Activated CD4-positive, alpha-beta T cell treated with anti-CD3 and anti-CD28 coated beads for 36 hours (primary cell): Measurements from ENCODE around the gene TMEM225B. TPM values are rescaled to one million over a fixed set of nuclear protein-coding genes. Genes with fewer than 3 reads are reported as not detected.
A peak's percentile ranks its signal among the peaks of the same experiment; 100 is the strongest.

ENCODE experiments used
- ATAC-seq: fragments of 200-7000 bp; cut with Tn5 transposase; one replicate; pipeline ENCODE4 v1.10.0; 2021; ENCODE audit warnings: mild to moderate bottlenecking, moderate library complexity
- CTCF ChIA-PET: fragments of 350-600 bp; sonication (Branson Sonifier 250); formaldehyde crosslinking; loops from one replicate; lab custom pipeline; 2021; ENCODE audit warnings: antibody characterized with exemption; lab: Charles Lee
- POLR2A ChIA-PET: fragments of 350-600 bp; sonication (Branson Sonifier 250); formaldehyde crosslinking; loops from one replicate; lab custom pipeline; 2021; ENCODE audit warnings: antibody characterized with exemption, inconsistent platforms; lab: Charles Lee
- DNase-seq: peaks from one replicate; pipeline ENCODE4 v3.0.0-alpha.2; 2020
- H3K27ac Mint-ChIP-seq: one replicate; pipeline ENCODE4 v1.8.0; 2021; ENCODE audit warnings: mixed read lengths
- H3K27me3 Mint-ChIP-seq: one replicate; pipeline ENCODE4 v1.8.0; 2021; ENCODE audit warnings: mixed read lengths
- H3K36me3 Mint-ChIP-seq: one replicate; pipeline ENCODE4 v1.8.0; 2021; ENCODE audit warnings: low read depth, mixed read lengths
- H3K4me1 Mint-ChIP-seq: one replicate; pipeline ENCODE4 v1.8.0; 2021; ENCODE audit warnings: mixed read lengths
- H3K4me3 Mint-ChIP-seq: one replicate; pipeline ENCODE4 v1.8.0; 2021; ENCODE audit warnings: mild to moderate bottlenecking, moderate library complexity, mixed read lengths
- H3K9me3 Mint-ChIP-seq: one replicate; pipeline ENCODE4 v1.8.0; 2021; ENCODE audit warnings: low read depth, mixed read lengths
- intact Hi-C, 2 experiments: fragments of 100-400 bp; cut with DNase I in 1 of 2; cut with micrococcal nuclease in 1 of 2; formaldehyde crosslinking; loops; one replicate each; pipeline versions ENCODE4 v1.14.2 to v1.15.1; 2022 to 2024; cut with DNase I, micrococcal nuclease
- total RNA-seq, 2 experiments: library from RNA; stranded (reverse); gene quantifications; one replicate each; pipeline ENCODE4 v1.2.3, GENCODE V29; 2021

TMEM225B gene
- total RNA-seq, 2 experiments from 2014 or later: 0.57 to 0.58 TPM

GRCh38 chr7:99623702-99624447 lies 25.8 kb downstream of the TMEM225B start:
- Mint-ChIP-seq H3K36me3 (peaks cover 88% of the 10 kb centered on the region), H3K4me3 (peak overlapping the region; percentile 88), H3K4me1 (peaks cover 73% of the 10 kb centered on the region), H3K9me3 (no peaks in the 10 kb centered on the region), H3K27ac (peak overlapping the region; percentile 98), H3K27me3 (no peaks in the 10 kb centered on the region)
- ChIA-PET CTCF (interaction anchor here (0.6 to 1.5 kb wide), 4 partner anchors 8 to 100 kb away, joined by 3 to 4 read pairs (median 4); no protein-coding TSS in a partner anchor), POLR2A (interaction anchor here (0.6 to 1.0 kb wide), 3 partner anchors 21 to 295 kb away, joined by 3 read pairs; partner anchors contain the start of gene TRIM4)
- DNase-seq (peak; percentile 74), ATAC-seq (peak; percentile 60)
- intact Hi-C loops: loop anchor here in 1 of 2 experiments (5.0 kb wide), 2 partner anchors 163 to 368 kb away; no protein-coding TSS in a partner anchor

- ChIA-PET CTCF (interaction anchor here (0.6 to 1.5 kb wide), 4 partner anchors 9 to 101 kb away, joined by 3 to 4 read pairs (median 4); no protein-coding TSS in a partner anchor), POLR2A (interaction anchor here (0.5 to 1.0 kb wide), 5 partner anchors 21 to 295 kb away, joined by 3 to 4 read pairs (median 3); partner anchors contain the start of gene TRIM4)
- H3K27me3 Mint-ChIP-seq: no peaks in the 10 kb centered on the region
- H3K9me3 Mint-ChIP-seq: no peaks in the 10 kb centered on the region
- DNase-seq: peak; percentile 89
- peaks cover 86% of the 10 kb centered on the region for H3K36me3 Mint-ChIP-seq
- H3K4me1 Mint-ChIP-seq: peaks cover 67% of the 10 kb centered on the region
- peak overlapping the region; percentile 98 for H3K27ac Mint-ChIP-seq
- H3K4me3 Mint-ChIP-seq: peak overlapping the region; percentile 88
- intact Hi-C loops: loop anchor here in 1 of 2 experiments (5.0 kb wide), 2 partner anchors 163 to 368 kb away; no protein-coding TSS in a partner anchor
- ATAC-seq: peak; percentile 76
Observed at GRCh38 chr7:99624484-99624883, 26.4 kb downstream of the TMEM225B start.

- H3K27me3 Mint-ChIP-seq: no peaks in the 10 kb centered on the region
- peaks cover 86% of the 10 kb centered on the region for H3K36me3 Mint-ChIP-seq
- H3K9me3 Mint-ChIP-seq: no peaks in the 10 kb centered on the region
- ATAC-seq (no peak), DNase-seq (peak; percentile 22)
- H3K4me3 Mint-ChIP-seq: peak overlapping the region; percentile 88
- H3K4me1 Mint-ChIP-seq: peaks cover 71% of the 10 kb centered on the region
- CTCF ChIA-PET: interaction anchor here (0.5 to 0.6 kb wide), 2 partner anchors 101 to 885 kb away, joined by 3 read pairs; no protein-coding TSS in a partner anchor
- POLR2A ChIA-PET: no interaction called here
- peak overlapping the region; percentile 98 for H3K27ac Mint-ChIP-seq
- intact Hi-C loops: no loop called here
Observed at GRCh38 chr7:99625321-99625720, 27.3 kb downstream of the TMEM225B start.

GRCh38 chr7:99625961-99626360 lies 27.9 kb downstream of the TMEM225B start:
- peaks cover 72% of the 10 kb centered on the region for H3K4me1 Mint-ChIP-seq
- ChIA-PET CTCF (interaction anchor here (0.5 kb wide), 1 partner anchor 102 kb away, joined by 3 read pairs; no protein-coding TSS in a partner anchor), POLR2A (no interaction called here)
- no peak for DNase-seq
- no peaks in the 10 kb centered on the region for H3K27me3 Mint-ChIP-seq
- ATAC-seq: no peak
- peak overlapping the region; percentile 88 for H3K4me3 Mint-ChIP-seq
- H3K9me3 Mint-ChIP-seq: no peaks in the 10 kb centered on the region
- intact Hi-C loops: no loop called here
- peaks cover 87% of the 10 kb centered on the region for H3K36me3 Mint-ChIP-seq
- H3K27ac Mint-ChIP-seq: peak overlapping the region; percentile 98

GRCh38 chr7:99626661-99627060 lies 28.6 kb downstream of the TMEM225B start:
- H3K4me3 Mint-ChIP-seq: no peak overlapping the region
- CTCF ChIA-PET: interaction anchor here (0.6 to 0.9 kb wide), 4 partner anchors 10 to 366 kb away, joined by 3 read pairs; no protein-coding TSS in a partner anchor
- POLR2A ChIA-PET: interaction anchor here (0.7 kb wide), 1 partner anchor 164 kb away, joined by 4 read pairs; no protein-coding TSS in a partner anchor
- DNase-seq (no peak), ATAC-seq (no peak)
- H3K36me3 Mint-ChIP-seq: peaks cover 86% of the 10 kb centered on the region
- no peaks in the 10 kb centered on the region for H3K27me3 Mint-ChIP-seq
- H3K4me1 Mint-ChIP-seq: peaks cover 73% of the 10 kb centered on the region
- H3K27ac Mint-ChIP-seq: peak overlapping the region; percentile 98
- intact Hi-C loops: no loop called here
- no peaks in the 10 kb centered on the region for H3K9me3 Mint-ChIP-seq

GRCh38 chr7:99627513-99627912 lies 29.4 kb downstream of the TMEM225B start:
- H3K4me1 Mint-ChIP-seq: peaks cover 72% of the 10 kb centered on the region
- no peak for ATAC-seq
- H3K36me3 Mint-ChIP-seq: peaks cover 81% of the 10 kb centered on the region
- H3K27me3 Mint-ChIP-seq: no peaks in the 10 kb centered on the region
- H3K27ac Mint-ChIP-seq: no peak overlapping the region
- DNase-seq: no peak
- H3K9me3 Mint-ChIP-seq: no peaks in the 10 kb centered on the region
- ChIA-PET CTCF (interaction anchor here (0.6 to 0.9 kb wide), 2 partner anchors 10 to 13 kb away, joined by 3 to 4 read pairs; no protein-coding TSS in a partner anchor), POLR2A (interaction anchor here (0.7 kb wide), 1 partner anchor 164 kb away, joined by 4 read pairs; no protein-coding TSS in a partner anchor)
- intact Hi-C loops: no loop called here
- no peak overlapping the region for H3K4me3 Mint-ChIP-seq

- ChIA-PET POLR2A (interaction anchor here (1.0 kb wide), 1 partner anchor 12 kb away, joined by 3 read pairs; the partner anchor contains the start of gene ZSCAN25), CTCF (interaction anchor here (1.2 kb wide), 1 partner anchor 71 kb away, joined by 3 read pairs; no protein-coding TSS in a partner anchor)
- Mint-ChIP-seq H3K27ac (peak overlapping the region; percentile 32), H3K27me3 (no peaks in the 10 kb centered on the region), H3K4me3 (no peak overlapping the region), H3K9me3 (no peaks in the 10 kb centered on the region), H3K4me1 (peaks cover 64% of the 10 kb centered on the region), H3K36me3 (peaks cover 78% of the 10 kb centered on the region)
- intact Hi-C loops: no loop called here
- no peak for DNase-seq
- ATAC-seq: no peak
Observed at GRCh38 chr7:99628471-99629465, 30.7 kb downstream of the TMEM225B start.

- intact Hi-C loops: loop anchor here in 1 of 2 experiments (10.0 kb wide), 1 partner anchor 205 kb away; no protein-coding TSS in a partner anchor
- Mint-ChIP-seq H3K4me1 (peaks cover 55% of the 10 kb centered on the region), H3K27ac (no peak overlapping the region), H3K9me3 (no peaks in the 10 kb centered on the region), H3K36me3 (peaks cover 72% of the 10 kb centered on the region), H3K27me3 (no peaks in the 10 kb centered on the region), H3K4me3 (no peak overlapping the region)
- ATAC-seq: no peak
- ChIA-PET CTCF (interaction anchor here (1.2 kb wide), 1 partner anchor 70 kb away, joined by 3 read pairs; no protein-coding TSS in a partner anchor), POLR2A (no interaction called here)
- DNase-seq: no peak
Observed at GRCh38 chr7:99629643-99630042, 31.6 kb downstream of the TMEM225B start.

GRCh38 chr7:99631295-99632109 lies 33.4 kb downstream of the TMEM225B start:
- no peaks in the 10 kb centered on the region for H3K9me3 Mint-ChIP-seq
- peak overlapping the region; percentile 88 for H3K27ac Mint-ChIP-seq
- H3K4me1 Mint-ChIP-seq: peaks cover 48% of the 10 kb centered on the region
- POLR2A ChIA-PET: interaction anchor here (0.6 to 2.1 kb wide), 3 partner anchors 15 to 158 kb away, joined by 3 to 6 read pairs (median 4); partner anchors contain the start of genes ZNF655 and ZSCAN25
- CTCF ChIA-PET: interaction anchor here (0.5 to 3.0 kb wide), 7 partner anchors 14 to 580 kb away, joined by 3 to 7 read pairs (median 3); partner anchors contain the start of gene ZSCAN25
- H3K4me3 Mint-ChIP-seq: no peak overlapping the region
- no peaks in the 10 kb centered on the region for H3K27me3 Mint-ChIP-seq
- H3K36me3 Mint-ChIP-seq: peaks cover 65% of the 10 kb centered on the region
- DNase-seq (peak; percentile 63), ATAC-seq (peak; percentile 88)
- intact Hi-C loops: loop anchor here in 1 of 2 experiments (10.0 kb wide), 1 partner anchor 203 kb away; no protein-coding TSS in a partner anchor
